Measurements from ENCODE around the gene RBM46. TPM values are rescaled to one million over a fixed set of nuclear protein-coding genes. Genes with fewer than 3 reads are reported as not detected.
A peak's percentile ranks its signal among the peaks of the same experiment; 100 is the strongest.

Gene RBM46
- not detected for total RNA-seq
- long read RNA-seq = 0 reads

- DNase-seq (ENCODE audit: missing footprints) (no peak), ATAC-seq (no peak)
- intact Hi-C loops (cut with DNase I) = no loop called here
These were observed at the start of gene RBM46 for GRCh38 chr4:154781126-154781982. Gene RBM46, plus strand, starts transcription at chr4:154781272. Its CDS starts 15,481 bp downstream, at chr4:154796753.

GRCh38 chr4:154731756-154732155 lies 49.3 kb upstream of the RBM46 start:
- DNase-seq (ENCODE audit: missing footprints) (no peak), ATAC-seq (no peak)
- intact Hi-C loops (cut with DNase I) = no loop called here

GRCh38 chr4:154732669-154733068 lies 48.4 kb upstream of the RBM46 start:
- ATAC-seq (no peak), DNase-seq (ENCODE audit: missing footprints) (no peak)
- intact Hi-C loops (cut with DNase I) = no loop called here

- intact Hi-C loops (cut with DNase I) = no loop called here
- no peak for ATAC-seq
- DNase-seq (ENCODE audit: missing footprints) = no peak
These were observed 44.3 kb upstream of the RBM46 start for GRCh38 chr4:154736770-154737169.

- intact Hi-C loops (cut with DNase I) = no loop called here
- DNase-seq (ENCODE audit: missing footprints) (no peak), ATAC-seq (no peak)
These were observed 42.6 kb upstream of the RBM46 start for GRCh38 chr4:154738426-154738825.

GRCh38 chr4:154739111-154739510 lies 42.0 kb upstream of the RBM46 start:
- DNase-seq (ENCODE audit: missing footprints) (no peak), ATAC-seq (no peak)
- intact Hi-C loops (cut with DNase I) = no loop called here

GRCh38 chr4:154740462-154740861 lies 40.6 kb upstream of the RBM46 start:
- DNase-seq (ENCODE audit: missing footprints) = no peak
- ATAC-seq = no peak

GRCh38 chr4:154741131-154741665 lies 39.9 kb upstream of the RBM46 start:
- intact Hi-C loops (cut with DNase I) = no loop called here
- DNase-seq (ENCODE audit: missing footprints) = no peak
- no peak for ATAC-seq

More at GRCh38 chr4:154740462-154740861, 40.6 kb upstream of the RBM46 start:
- intact Hi-C loops (cut with DNase I) = no loop called here

GRCh38 chr4:154741922-154742850 lies 38.9 kb upstream of the RBM46 start:
- no peak for DNase-seq (ENCODE audit: missing footprints)
- intact Hi-C loops (cut with DNase I) = no loop called here
- ATAC-seq = no peak

GRCh38 chr4:154743683-154744340 lies 37.3 kb upstream of the RBM46 start, which contains the start of gene LRAT:
Gene LRAT, plus strand, starts transcription at chr4:154744000. Its CDS starts 327 bp downstream, at chr4:154744327.
- DNase-seq (ENCODE audit: missing footprints) (no peak), ATAC-seq (peak; percentile 34)
- intact Hi-C loops (cut with DNase I) = no loop called here

GRCh38 chr4:154744341-154744926 lies 36.6 kb upstream of the RBM46 start:
- intact Hi-C loops (cut with DNase I) = no loop called here
- DNase-seq (ENCODE audit: missing footprints) (no peak), ATAC-seq (no peak)

- no peak for DNase-seq (ENCODE audit: missing footprints)
- intact Hi-C loops (cut with DNase I) = no loop called here
- no peak for ATAC-seq
These were observed 23.4 kb upstream of the RBM46 start for GRCh38 chr4:154757713-154758112.

- DNase-seq (ENCODE audit: missing footprints) = no peak
- ATAC-seq = no peak
- intact Hi-C loops (cut with DNase I) = no loop called here
These were observed 20.2 kb upstream of the RBM46 start for GRCh38 chr4:154760895-154761294.

- ATAC-seq = no peak
- no peak for DNase-seq (ENCODE audit: missing footprints)
- intact Hi-C loops (cut with DNase I) = loop anchor here (2.0 kb wide), 1 partner anchor 225 kb away; no protein-coding TSS in a partner anchor
These were observed 2.8 kb upstream of the RBM46 start for GRCh38 chr4:154778264-154778663.

GRCh38 chr4:154779362-154779947 lies 1.6 kb upstream of the RBM46 start:
- ATAC-seq (no peak), DNase-seq (ENCODE audit: missing footprints) (no peak)
- intact Hi-C loops (cut with DNase I) = loop anchor here (2.0 kb wide), 1 partner anchor 227 kb away; no protein-coding TSS in a partner anchor

- DNase-seq (ENCODE audit: missing footprints) (no peak), ATAC-seq (no peak)
- intact Hi-C loops (cut with DNase I) = no loop called here
These were observed 866 bp downstream of the RBM46 start for GRCh38 chr4:154781983-154782293.

GRCh38 chr4:154807042-154807630 lies 26.1 kb downstream of the RBM46 start:
- intact Hi-C loops (cut with DNase I) = loop anchor here (5.0 kb wide), 1 partner anchor 545 kb away; no protein-coding TSS in a partner anchor
- DNase-seq (ENCODE audit: missing footprints) (no peak), ATAC-seq (no peak)

GRCh38 chr4:154818230-154818629 lies 37.2 kb downstream of the RBM46 start:
- intact Hi-C loops (cut with DNase I) = no loop called here
- DNase-seq (ENCODE audit: missing footprints) (no peak), ATAC-seq (no peak)

All from Right ventricle myocardium inferior (tissue), 1 donor.